Vagina (tissue), 2 donors: ENCODE results near the gene CHTF8. TPM values are rescaled to one million over a fixed set of nuclear protein-coding genes. Genes with fewer than 3 reads are reported as not detected.
A peak's percentile ranks its signal among the peaks of the same experiment; 100 is the strongest.

ENCODE experiments used
- DNase-seq, 2 donors: peaks; one replicate each; pipeline ENCODE4 v3.0.0-alpha.2; 2017; ENCODE audit errors: extremely low spot score in 2 of 2
- H3K27ac ChIP-seq: fragments of 200-600 bp; sonication (generic); one replicate; pipeline ENCODE4 v1.5.1; 2019
- H3K27me3 ChIP-seq: fragments of 200-600 bp; sonication (generic); one replicate; pipeline ENCODE4 v1.5.1; 2019
- H3K36me3 ChIP-seq, 2 donors: fragments of 200-600 bp; sonication (generic); one replicate each; pipeline ENCODE4 v1.5.1; 2017 to 2019
- H3K4me1 ChIP-seq: fragments of 200-600 bp; sonication (generic); one replicate; pipeline ENCODE4 v1.5.1; 2019
- H3K4me3 ChIP-seq, 2 donors: fragments of 200-600 bp; sonication (generic); 1 replicate in 1 of 2; 2 replicates in 1 of 2; pipeline ENCODE4 v1.5.1; 2016 to 2019
- H3K9me3 ChIP-seq: fragments of 200-600 bp; sonication (generic); one replicate; pipeline ENCODE4 v1.5.1; 2019
- CTCF ChIP-seq, 3 experiments: fragments of 450-650 bp in 2 of 3; fragments of 200-600 bp in 1 of 3; sonication (generic) in 1 of 3; IDR thresholded peaks; one replicate each; pipeline ENCODE4 v1.5.1; 2017 to 2019; ENCODE audit warnings: antibody characterized with exemption in 3 of 3, mild to moderate bottlenecking in 2 of 3, moderate library complexity in 2 of 3
- POLR2A ChIP-seq, 2 donors: fragments of 450-650 bp; IDR thresholded peaks; one replicate each; pipeline ENCODE4 v1.6.1; 2017; ENCODE audit warnings: antibody characterized with exemption in 2 of 2, mild to moderate bottlenecking in 2 of 2, moderate library complexity in 2 of 2
- POLR2AphosphoS5 ChIP-seq, 2 donors: sonication (generic); formaldehyde crosslinking; IDR thresholded peaks; one replicate each; pipeline ENCODE4 v1.9.0; 2017; ENCODE audit warnings: antibody characterized with exemption in 2 of 2, mild to moderate bottlenecking in 2 of 2, low read depth in 1 of 2; ENCODE audit not compliant: insufficient read depth in 1 of 2
- intact Hi-C: fragments of 100-400 bp; cut with DNase I; formaldehyde crosslinking; loops from one replicate; pipeline ENCODE4 v1.15.1; 2023
- total RNA-seq: library from RNA; depleted of rRNA; stranded (reverse); fragments of >200 nt; gene quantifications from one replicate; pipeline ENCODE4 v1.2.3, GENCODE V29; 2016

CHTF8 gene
- total RNA-seq, 1 donor from 2014 or later = 59.4 TPM

GRCh38 chr16:69171325-69172084 is 39.1 kb upstream of the CHTF8 start:
- Histone ChIP-seq H3K9me3 (no peaks in the 10 kb centered on the region), H3K36me3 (peaks cover 0 to 21% of the 10 kb centered on the region in 2 donors), H3K27me3 (no peaks in the 10 kb centered on the region), H3K4me3 (no peak overlapping the region), H3K27ac (peak overlapping the region; percentile 80), H3K4me1 (peaks cover 44% of the 10 kb centered on the region)
- intact Hi-C loops = no loop called here
- no peak for TF ChIP-seq CTCF (IDR thresholded peaks at IDR 0.05)
- TF ChIP-seq POLR2AphosphoS5 (IDR thresholded peaks at IDR 0.05; ENCODE audit: insufficient read depth in 1 of 2, low read depth in 1 of 2) = no peak
- no peak for TF ChIP-seq POLR2A (IDR thresholded peaks at IDR 0.05)
- no peak for DNase-seq

GRCh38 chr16:69169607-69170352 is 37.4 kb upstream of the CHTF8 start:
- H3K27ac ChIP-seq = no peak overlapping the region
- intact Hi-C loops = no loop called here
- H3K36me3 ChIP-seq = peaks cover 0 to 37% of the 10 kb centered on the region in 2 donors
- H3K9me3 ChIP-seq = no peaks in the 10 kb centered on the region
- H3K4me1 ChIP-seq = peaks cover 37% of the 10 kb centered on the region
- no peak for DNase-seq
- no peak overlapping the region for H3K4me3 ChIP-seq
- TF ChIP-seq CTCF (IDR thresholded peaks at IDR 0.05) (no peak), POLR2A (IDR thresholded peaks at IDR 0.05) (no peak), POLR2AphosphoS5 (IDR thresholded peaks at IDR 0.05; ENCODE audit: insufficient read depth in 1 of 2, low read depth in 1 of 2) (no peak)
- H3K27me3 ChIP-seq = no peaks in the 10 kb centered on the region

GRCh38 chr16:69169051-69169450 is 36.7 kb upstream of the CHTF8 start:
- H3K9me3 ChIP-seq = no peaks in the 10 kb centered on the region
- intact Hi-C loops = no loop called here
- no peaks in the 10 kb centered on the region for H3K27me3 ChIP-seq
- H3K36me3 ChIP-seq = peaks cover 0 to 39% of the 10 kb centered on the region in 2 donors
- H3K4me1 ChIP-seq = peaks cover 32% of the 10 kb centered on the region
- TF ChIP-seq POLR2AphosphoS5 (IDR thresholded peaks at IDR 0.05; ENCODE audit: insufficient read depth in 1 of 2, low read depth in 1 of 2) (no peak), POLR2A (IDR thresholded peaks at IDR 0.05) (no peak), CTCF (IDR thresholded peaks at IDR 0.05) (no peak)
- DNase-seq = no peak
- no peak overlapping the region for H3K27ac ChIP-seq
- no peak overlapping the region for H3K4me3 ChIP-seq

GRCh38 chr16:69166946-69167930 is 34.9 kb upstream of the CHTF8 start:
- intact Hi-C loops = no loop called here
- DNase-seq = no peak
- Histone ChIP-seq H3K27me3 (no peaks in the 10 kb centered on the region), H3K27ac (no peak overlapping the region), H3K4me1 (peaks cover 14% of the 10 kb centered on the region), H3K4me3 (no peak overlapping the region), H3K9me3 (no peaks in the 10 kb centered on the region), H3K36me3 (peaks cover 0 to 39% of the 10 kb centered on the region in 2 donors)
- TF ChIP-seq POLR2A (IDR thresholded peaks at IDR 0.05) = no peak
- no peak for TF ChIP-seq CTCF (IDR thresholded peaks at IDR 0.05)
- no peak for TF ChIP-seq POLR2AphosphoS5 (IDR thresholded peaks at IDR 0.05; ENCODE audit: insufficient read depth in 1 of 2, low read depth in 1 of 2)
